GM21717 (cell line): Measurements from ENCODE around the gene TRIM41.
"Not testable (repeated sequence)": the region's sequence is repeated elsewhere in the genome, so short reads cannot be mapped to it uniquely, and the experiment has no call there.

Experiments used
- ATAC-seq: cut with Tn5 transposase; IDR thresholded peaks from one replicate; pipeline ENCODE4 v1.9.1; 2021; ENCODE audit warnings: mild to moderate bottlenecking, moderate library complexity; ENCODE audit not compliant: unreplicated experiment

TRIM41 gene

DNA sequence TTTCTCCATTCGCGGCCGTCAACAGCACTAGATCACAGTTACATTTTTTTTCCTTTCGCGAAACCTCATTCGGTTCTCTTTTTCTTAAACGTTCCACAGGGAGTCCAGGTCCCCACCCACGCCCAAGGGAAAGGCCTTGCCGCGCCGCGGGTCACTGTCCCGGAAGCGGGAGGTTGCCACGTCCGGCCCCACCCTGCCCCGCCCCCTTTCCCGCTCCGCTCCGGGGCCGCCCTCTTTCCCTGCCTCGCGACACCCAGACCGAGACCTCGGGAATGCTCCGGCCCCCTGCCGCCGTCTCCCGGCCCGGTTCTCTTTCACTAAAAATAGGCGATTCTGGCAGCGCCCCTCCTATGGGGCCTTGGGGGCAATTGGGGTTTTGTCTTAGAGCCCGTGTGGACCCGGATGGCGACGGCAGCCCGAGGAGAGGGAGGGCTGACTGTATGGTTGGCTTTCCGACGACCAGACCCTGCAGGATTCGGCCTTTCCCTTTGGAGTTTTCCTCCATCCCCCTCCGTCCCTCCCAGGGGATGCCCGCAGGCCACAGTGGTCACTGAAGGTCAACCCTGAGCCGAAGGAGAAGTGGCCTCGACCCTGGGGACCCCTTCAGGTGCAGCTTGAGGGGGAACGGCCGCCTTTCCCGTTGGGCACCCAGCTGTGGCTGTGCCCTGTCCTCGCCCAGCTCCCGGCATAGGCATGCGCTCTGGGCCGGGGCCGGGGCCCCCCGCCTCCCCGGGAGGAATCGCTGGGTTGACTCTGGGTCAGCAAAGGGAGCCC is 23.4 kb downstream of the TRIM41 start:
- ATAC-seq: peak; percentile 53

DNA sequence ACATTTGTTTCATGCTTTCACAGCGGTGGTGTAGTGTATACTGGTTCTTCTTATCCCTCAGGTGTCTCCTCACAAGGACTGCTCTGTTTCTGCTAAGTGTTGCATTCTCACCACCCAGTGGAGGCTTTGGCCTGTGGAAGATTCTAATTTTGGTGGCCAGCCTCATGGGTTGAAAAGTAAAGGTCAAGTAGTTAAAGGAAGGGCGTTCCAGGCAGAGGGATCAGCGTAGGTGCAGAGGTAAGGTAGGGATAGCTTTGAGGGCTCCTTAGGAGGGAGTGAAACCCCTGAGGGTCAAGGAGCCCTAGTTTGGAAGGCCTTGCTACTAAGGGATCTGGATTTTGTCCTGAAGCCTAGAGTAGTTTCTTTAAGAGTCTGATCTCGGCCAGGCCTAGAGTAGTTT is 25.2 kb downstream of the TRIM41 start:
- ATAC-seq: no peak

DNA sequence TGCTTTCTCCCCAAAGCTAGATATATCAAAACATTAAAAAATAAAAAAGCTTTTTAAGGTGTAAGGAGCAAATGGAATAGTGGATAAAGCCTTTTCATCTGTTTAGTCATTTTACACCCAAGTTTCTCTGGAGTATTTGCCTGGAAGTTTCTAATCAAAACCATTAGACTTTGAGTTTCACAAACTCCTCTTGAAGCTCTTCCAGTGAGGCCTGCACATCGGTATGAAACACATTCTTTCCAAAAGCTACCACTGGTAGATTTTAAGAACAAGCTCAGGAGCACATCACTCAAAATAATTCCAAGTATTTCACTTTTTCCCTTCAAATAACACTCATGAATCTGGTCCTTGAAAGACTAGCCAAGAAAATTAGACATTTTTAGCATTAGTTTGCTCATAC is 32.2 kb downstream of the TRIM41 start:
- no peak for ATAC-seq

DNA sequence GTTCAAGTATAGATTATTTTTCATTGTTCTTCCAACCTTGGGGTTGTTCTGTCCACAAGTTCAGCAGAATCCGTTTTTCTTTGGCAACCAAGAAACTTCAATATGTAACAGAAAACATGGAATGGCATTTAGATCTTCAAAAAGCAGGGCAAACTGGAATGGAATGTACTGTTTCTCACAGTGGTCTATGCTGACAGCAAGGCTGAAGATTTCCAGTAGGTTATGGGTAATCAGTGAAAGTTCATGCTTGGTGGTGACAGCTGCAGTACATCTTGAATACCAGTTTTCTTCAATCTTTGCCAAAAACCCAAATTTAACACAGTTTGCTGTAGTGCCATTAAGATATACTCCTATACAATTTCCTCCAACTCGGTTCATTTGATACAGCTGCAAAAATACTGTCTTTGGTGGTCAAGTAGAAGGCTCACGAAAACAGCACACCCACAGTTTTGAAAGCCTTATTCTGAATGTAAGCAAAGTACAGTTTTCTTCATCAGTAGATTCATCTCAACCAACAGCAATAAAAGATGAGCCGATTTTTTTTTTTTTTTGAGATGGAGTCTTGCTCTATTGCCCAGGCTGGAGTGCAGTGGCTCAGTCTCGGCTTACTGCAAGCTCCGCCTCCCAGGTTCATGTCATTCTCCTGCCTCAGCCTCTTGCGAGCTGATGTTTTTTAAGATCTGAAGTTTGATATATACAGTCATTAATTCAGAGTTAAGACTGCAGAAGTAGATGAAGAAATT is 32.9 kb downstream of the TRIM41 start:
- no peak for ATAC-seq

DNA sequence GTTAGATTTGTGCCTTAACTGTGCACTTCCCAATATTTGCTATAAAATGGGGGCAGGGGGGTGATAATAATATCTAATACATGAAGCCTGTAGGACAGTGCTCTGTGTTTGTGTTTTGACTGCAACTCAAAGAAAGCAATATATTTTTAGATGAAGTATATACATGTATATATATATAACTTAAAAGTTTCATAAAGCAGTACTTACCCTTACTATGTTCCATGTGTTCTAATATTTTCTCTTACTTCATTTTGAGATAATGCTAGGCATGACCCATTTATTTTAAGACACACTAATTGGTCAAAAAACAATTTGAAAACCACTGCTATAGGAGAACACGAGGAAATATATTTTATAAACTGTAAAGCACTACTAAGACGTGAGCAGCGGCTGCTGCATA is 35.5 kb downstream of the TRIM41 start:
- no peak for ATAC-seq

DNA sequence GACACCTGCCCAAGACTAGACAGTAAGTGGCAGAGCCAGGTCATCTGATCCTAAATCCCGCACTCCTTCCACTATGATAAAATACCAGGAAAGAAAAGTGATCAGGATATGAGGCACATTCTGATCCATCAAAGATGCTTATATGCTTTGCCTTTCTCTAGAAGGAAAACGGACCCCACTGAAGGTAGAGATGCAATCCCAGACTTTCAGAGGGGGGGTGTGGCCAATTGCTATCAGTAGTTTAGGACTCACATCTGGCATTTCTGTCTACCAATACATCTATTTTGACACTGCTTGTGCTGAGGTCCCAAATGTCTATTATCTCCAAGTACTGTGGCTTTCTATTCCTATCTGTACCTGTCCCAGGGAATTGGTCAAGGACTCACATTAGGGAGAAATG is 36.2 kb downstream of the TRIM41 start:
- no peak for ATAC-seq

DNA sequence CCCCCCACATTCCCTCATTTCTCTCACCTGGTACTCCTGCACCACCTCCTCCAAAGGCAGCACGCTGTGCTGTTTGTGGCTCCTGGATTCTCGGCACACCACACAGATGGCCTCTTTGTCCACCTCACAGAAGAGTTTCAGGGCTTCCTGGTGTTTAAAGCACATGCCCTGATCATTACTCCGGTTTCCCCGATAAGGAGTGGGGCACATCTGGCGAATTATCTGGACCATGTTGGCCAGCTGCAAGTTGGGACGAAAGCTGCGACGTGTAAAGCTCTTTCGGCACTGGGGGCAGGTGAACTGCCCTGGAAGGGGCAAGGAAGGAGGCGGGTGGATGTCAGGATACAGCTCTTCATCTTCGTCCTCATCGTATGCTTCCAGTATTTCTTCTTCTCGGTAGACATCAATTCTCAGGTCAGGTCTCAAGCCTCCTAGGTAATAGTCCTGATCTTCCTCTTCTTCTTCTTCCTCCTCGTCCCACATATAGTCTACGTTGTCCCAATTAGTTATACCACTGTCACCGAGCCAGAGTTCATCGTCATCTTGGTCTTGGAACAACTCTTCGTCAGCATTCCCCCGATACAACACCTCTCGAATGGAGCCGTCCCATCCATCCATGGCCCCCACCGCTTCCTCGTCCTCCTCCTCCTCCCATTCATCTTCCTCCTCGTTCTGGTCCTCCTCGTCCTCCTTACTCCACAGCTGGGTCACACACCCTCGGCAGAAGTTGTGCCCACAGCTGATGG is 37.1 kb downstream of the TRIM41 start:
- no peak for ATAC-seq

DNA sequence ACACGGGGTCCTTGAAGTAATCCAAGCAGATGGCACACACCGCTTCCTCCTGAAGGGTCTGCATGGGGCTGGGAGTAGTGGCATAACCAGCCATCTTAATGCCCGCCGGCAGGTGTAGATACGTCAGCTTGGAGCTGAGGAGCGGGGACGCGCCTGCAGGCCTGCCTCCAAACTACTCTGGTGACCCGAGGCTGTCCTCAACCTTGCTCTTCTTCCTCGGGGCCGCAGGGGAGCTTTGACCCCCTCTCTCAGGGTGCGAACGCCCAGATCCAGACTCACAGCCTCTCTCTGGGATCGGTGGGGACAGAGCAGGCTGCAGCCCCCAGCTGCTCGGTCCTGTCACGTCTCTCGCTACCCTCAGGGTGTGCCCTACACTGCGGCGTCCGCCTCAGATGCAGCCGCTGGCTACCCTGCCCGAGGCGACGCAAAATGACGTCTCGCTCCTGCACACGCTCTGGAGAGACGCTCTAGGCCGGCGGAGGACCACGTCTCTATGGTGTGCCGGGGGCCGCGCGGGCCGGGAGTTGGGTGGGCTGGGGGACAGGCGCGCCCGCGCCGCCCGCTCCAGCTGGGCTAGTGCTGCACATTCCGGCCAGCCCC is 37.7 kb downstream of the TRIM41 start, which contains the start of gene TRIM52:
TRIM52 (minus strand) TSS at position 424 of the 600 bp plus-strand sequence; CDS start at position 94, 330 bp downstream.
- ATAC-seq: peak; percentile 83

DNA sequence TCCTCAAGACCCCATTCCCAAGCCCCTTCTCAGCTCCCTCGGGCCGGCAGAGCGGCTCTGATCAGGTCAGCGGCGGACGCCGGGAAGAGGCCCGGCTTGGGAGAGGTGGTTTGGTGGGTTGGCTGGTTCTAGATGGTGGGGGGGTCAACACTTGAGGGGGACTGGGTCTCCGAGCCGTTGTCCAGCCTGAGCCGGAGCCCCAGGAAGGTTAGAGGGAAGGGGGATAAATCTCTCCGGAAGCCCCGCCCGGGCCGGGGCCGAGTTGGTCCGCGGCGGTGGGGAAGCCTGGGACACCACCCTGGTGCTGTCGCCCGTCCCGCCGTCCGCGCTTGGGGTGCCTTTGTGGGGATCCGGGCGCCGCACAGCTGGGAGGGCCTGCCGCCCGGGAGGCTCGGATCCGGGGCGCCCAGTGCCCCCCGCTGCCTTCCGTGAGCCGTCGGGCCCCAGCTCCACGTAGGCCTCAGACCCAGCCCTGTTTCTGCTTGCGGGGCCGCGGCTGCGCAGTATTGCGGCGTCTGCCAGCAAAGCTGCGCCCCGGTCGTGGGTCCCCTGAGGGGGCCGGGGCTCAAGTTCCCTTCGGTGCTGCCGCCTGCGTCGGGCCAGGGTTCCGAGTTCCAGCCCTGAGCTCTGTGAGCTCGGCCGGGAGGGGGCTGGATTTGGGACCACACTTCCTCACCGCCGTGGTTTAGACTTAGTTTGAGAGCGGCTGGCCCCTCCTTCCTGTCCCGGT is 38.4 kb downstream of the TRIM41 start:
- ATAC-seq: peak; percentile 61

DNA sequence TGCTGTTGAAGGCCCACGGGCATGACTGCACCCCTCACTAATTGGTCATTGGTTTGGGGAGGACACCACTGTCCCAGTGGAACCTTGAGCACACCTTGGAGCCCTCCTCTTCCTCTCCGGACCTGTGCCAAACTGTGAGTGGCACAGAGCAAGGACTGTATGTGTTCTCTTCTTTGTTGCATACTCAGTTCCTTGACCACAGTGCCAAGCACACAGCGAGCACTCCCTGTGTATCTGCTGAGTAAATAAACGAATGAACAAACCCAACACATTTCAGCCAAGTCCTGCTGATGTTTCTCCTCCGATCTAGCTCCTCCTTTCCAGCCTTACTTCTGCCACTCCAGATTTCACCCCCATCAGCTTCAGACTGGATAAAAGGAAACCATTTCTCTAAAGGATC is 40.6 kb downstream of the TRIM41 start:
- no peak for ATAC-seq

DNA sequence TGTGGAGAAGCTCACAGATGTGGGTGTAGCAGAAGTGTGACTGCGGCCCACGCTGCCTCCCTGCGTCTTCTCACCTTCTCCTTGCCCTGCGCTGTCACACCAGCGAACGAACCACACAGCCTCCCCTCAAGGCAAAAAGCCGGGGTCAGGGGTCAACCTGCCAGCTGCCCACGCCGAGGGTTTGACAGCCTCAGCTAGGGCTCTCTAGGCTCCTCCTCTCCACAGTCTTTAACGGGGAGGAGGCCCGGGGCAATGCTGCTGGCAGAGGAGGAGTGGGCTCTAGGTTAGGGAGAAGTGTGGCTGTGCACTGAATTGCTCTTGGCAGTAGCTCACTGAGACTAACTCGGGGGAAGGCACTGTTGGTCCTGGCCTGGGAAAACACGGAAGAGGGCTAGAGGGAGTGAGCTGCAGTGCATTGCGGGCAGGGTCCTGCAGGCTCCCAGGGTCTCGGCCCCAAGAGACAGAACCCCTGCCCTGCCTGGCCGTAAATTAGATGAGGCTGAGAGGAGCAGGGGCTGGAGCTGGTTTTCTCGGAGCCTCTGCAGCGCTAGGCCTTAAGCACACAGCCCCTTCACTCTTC is 42.1 kb downstream of the TRIM41 start:
- ATAC-seq: no peak

DNA sequence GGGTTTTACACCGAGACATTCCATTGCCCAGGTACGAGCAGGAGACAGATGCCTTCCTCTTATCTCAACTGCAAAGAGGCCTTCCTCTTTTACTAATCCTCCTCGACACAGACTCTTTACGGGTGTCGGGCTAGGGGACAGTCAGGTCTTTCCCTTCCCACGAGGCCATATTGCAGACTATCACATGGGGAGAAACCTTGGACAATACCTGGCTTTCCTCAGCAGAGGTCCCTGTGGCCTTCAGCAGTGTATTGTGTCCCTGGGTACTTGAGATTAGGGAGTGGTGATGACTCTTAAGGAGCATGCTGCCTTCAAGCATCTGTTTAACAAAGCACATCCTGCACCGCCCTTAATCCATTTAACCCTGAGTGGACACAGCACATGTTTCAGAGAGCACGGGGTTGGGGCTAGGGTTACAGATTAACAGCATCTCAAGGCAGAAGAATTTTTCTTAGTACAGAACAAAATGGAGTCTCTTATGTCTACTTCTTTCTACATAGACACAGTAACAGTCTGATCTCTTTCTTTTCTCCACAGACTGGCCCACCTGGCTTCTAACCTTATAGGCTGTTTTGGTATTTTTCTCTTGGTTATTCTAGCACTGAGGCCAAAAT is 44.3 kb downstream of the TRIM41 start:
- not testable (repeated sequence) for ATAC-seq

DNA sequence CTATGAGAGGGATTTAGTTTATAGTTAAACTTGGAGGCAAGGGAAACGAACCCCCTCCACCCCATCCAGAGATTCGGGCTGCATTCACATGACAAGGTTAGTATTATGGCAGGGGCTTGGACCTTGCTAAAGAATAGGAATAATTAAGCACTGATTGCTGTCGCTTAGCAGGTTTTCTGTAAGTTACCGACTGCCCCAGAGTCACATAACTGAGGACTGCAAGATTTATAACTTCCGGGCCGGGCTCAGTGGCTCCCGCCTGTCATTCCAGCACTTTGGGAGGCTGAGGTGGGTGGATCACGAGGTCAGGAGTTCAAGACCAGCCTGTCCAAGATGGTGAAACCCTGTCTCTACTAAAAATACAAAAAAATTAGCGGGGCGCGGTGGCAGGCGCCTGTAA is 44.8 kb downstream of the TRIM41 start:
- not testable (repeated sequence) for ATAC-seq

DNA sequence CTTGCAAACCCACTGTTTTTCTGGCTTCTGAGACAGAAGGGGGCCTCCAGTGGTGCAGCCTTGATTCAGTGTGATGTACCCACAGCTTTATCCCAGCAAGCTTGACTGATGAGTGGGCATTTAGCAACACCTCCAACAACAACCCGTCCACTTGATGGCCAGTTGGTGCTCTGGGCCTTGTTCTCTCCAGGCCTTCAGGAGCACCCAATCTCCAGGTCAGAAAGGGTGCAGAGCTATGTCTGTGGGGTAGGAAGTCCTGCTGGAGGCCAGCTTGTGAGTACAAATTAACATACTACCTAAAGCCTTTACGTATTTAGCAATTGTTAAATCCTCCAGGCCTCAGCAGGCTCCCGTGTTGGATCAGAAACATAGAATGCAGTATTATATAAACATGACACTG is 48.0 kb downstream of the TRIM41 start:
- ATAC-seq: no peak

DNA sequence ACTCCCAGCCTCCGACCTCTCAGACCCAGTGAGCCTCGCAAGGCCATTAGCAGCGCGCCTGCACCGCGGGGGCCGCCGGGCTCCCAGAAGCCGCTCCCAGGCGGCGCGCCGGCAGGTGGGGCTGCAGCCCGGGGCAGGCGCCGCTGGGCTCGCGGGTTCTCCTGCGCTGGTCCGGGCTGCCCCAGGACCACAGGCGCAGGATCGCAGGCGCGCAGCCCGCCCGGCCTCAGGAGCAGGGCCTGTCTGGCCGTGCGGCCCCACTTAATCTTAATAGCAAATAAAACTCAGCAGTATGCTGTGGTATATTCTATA is 50.3 kb downstream of the TRIM41 start:
- not testable (repeated sequence) for ATAC-seq

DNA sequence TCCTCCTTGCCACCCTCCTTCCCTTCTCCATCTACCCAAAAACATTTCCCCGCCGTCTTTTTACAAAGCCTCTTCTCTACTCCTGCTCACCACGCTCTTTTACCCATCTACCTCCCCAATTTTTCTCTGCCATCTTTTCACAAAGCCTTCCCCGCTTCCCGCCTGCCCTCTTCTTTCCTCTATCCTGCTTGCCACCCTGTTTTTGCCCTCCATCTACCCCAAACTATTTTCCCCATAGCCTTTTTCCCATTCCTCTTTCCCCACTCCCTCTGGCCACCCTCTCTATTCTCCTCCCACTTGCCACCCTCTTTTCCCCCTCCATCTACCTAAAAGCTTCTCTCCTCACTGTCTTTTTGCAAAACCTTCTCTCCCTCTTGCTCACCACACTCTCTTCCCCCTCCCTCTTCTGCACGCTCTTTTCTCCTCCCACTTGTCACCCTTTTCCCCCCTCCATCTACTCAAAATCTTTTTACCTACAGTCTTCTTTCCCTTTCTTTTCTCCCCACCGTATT is 57.2 kb downstream of the TRIM41 start:
- ATAC-seq: no peak

DNA sequence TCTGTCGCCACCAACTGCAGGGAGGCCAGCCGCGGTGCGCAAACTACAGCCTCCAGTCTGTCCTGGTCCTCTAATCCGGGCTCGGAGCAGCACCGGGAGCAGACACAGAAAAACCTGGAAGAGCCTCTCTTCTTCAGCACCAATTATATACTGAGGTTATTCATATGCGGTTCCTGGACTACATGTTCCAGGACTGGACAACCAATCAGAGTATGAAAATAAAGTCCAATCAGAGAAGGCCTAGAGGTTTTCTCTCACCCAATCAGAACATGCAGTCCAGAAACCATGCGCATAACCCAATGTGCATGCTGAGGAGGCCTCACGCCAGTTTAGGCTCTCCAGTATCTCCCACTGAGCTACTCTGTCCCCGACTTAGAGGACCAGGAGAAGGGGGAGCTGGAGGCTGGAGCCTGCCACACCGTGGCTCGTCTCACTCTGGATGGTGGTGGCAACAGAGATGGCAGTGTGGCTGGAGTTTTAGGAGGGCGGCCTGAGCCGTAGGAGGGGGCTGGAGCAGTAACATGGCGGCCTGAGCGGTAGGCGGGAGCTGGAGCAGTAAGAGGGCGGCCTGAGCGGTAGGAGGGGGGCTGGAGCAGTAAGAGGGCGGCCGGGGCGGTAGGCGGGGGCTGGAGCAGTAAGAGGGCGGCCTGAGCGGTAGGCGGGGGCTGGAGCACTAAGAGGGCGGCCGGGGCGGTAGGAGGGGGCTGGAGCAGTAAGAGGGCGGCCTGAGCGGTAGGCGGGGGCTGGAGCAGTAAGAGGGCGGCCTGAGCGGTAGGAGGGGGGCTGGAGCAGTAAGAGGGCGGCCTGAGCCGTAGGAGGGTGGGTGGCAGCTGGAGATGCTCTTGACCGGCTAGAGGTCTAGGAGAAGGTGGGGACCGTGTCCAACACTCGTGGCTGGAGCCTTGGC is 58.2 kb downstream of the TRIM41 start:
- no peak for ATAC-seq

DNA sequence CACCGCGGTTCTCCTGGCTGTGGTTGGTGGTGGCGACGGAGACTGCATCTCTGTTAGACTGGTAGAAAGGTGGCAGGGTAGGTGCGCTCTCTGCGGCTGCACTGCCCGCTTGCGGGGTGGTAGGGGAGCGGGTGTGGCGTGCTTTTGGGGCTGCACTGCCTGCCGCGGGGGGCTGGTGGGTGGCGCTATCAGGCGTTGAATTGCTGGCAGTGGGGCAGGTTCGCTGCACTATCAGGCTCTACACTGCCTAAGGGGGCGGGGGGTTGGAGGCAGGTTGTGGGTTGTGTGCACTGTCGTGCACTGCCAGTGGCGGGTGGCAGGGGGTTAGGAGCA is 58.9 kb downstream of the TRIM41 start:
- ATAC-seq: no peak

DNA sequence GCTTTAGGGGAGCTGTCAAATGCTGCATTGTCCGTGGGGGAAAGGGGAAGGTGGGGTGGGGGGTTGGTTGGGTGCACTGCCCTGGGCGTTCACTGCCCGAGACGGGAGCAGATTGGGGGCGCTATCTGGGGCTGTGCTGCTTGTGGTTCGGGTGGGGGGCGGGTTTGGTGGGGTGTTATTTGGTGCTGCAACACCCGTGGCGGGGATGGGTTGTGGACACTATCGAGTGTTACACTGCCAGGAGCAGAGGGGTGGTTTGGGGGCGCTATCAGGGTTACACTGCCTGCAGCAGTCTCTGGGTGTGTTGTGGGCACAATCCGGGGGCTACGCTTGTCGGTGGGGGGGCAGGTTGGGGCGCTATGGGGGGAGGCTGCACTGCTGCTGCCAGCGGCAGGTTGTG is 59.3 kb downstream of the TRIM41 start:
- not testable (repeated sequence) for ATAC-seq
